Activated CD4-positive, alpha-beta T cell treated with anti-CD3 and anti-CD28 coated beads for 48 hours (primary cell): ENCODE results near the gene DDX24.

ENCODE experiments used
- DNase-seq: peaks from one replicate; pipeline ENCODE4 v3.0.0-alpha.2; 2020

Gene DDX24

GRCh38 chr14:94113908-94114588 is 33.0 kb upstream of the DDX24 start:
- no peak for DNase-seq

- no peak for DNase-seq
Measured at GRCh38 chr14:94113490-94113889, 32.5 kb upstream of the DDX24 start.

GRCh38 chr14:94113073-94113472 is 32.1 kb upstream of the DDX24 start:
- no peak for DNase-seq

GRCh38 chr14:94112513-94113063 is 31.6 kb upstream of the DDX24 start:
- no peak for DNase-seq

GRCh38 chr14:94111276-94112095 is 30.5 kb upstream of the DDX24 start:
- DNase-seq, result no peak

GRCh38 chr14:94110552-94111181 is 29.7 kb upstream of the DDX24 start, which contains the start of gene IFI27:
Gene IFI27 (plus strand): TSS chr14:94110736.
- no peak for DNase-seq

- DNase-seq, result no peak
Measured at GRCh38 chr14:94109915-94110250, 28.9 kb upstream of the DDX24 start.

- no peak for DNase-seq
Measured at GRCh38 chr14:94104731-94105130, 23.7 kb upstream of the DDX24 start.

GRCh38 chr14:94103554-94104150 is 22.6 kb upstream of the DDX24 start:
- DNase-seq, result no peak

GRCh38 chr14:94102768-94103482 is 21.9 kb upstream of the DDX24 start:
- DNase-seq, result no peak

- no peak for DNase-seq
Measured at GRCh38 chr14:94101748-94102147, 20.7 kb upstream of the DDX24 start.

GRCh38 chr14:94100847-94101246 is 19.8 kb upstream of the DDX24 start:
- no peak for DNase-seq

GRCh38 chr14:94099006-94099405 is 18.0 kb upstream of the DDX24 start:
- no peak for DNase-seq

GRCh38 chr14:94098326-94098992 is 17.5 kb upstream of the DDX24 start:
- no peak for DNase-seq

GRCh38 chr14:94097091-94097490 is 16.1 kb upstream of the DDX24 start:
- DNase-seq, result no peak

GRCh38 chr14:94093418-94093817 is 12.4 kb upstream of the DDX24 start:
- DNase-seq, result no peak

- no peak for DNase-seq
Measured at GRCh38 chr14:94089479-94089878, 8.5 kb upstream of the DDX24 start.

- DNase-seq, result no peak
Measured at GRCh38 chr14:94088516-94088915, 7.5 kb upstream of the DDX24 start.

GRCh38 chr14:94087891-94088290 is 6.9 kb upstream of the DDX24 start:
- no peak for DNase-seq

- peak; percentile 11 for DNase-seq
Measured at GRCh38 chr14:94081386-94081820, 401 bp upstream of the DDX24 start.

- DNase-seq, result no peak
Measured at GRCh38 chr14:94079891-94080620, 946 bp downstream of the DDX24 start.
